GDM1 (cell line): ENCODE data around the gene DEPDC1.
"Not testable (repeated sequence)": the region's sequence is repeated elsewhere in the genome, so short reads cannot be mapped to it uniquely, and the experiment has no call there.

ENCODE experiments used
- DNase-seq: peaks from one replicate; lab custom pipeline; 2025; lab: John Stamatoyannopoulos, UW

DEPDC1 gene

GRCh38 chr1:68496680-68497357, at the start of gene DEPDC1:
Gene DEPDC1, minus strand, starts transcription at chr1:68497082. Its CDS starts 83 bp downstream, at chr1:68496999.
- peak; percentile 92 for DNase-seq

GRCh38 chr1:68544651-68545050, 47.8 kb upstream of the DEPDC1 start:
- DNase-seq: no peak

- no peak for DNase-seq
These were observed 45.7 kb upstream of the DEPDC1 start for GRCh38 chr1:68542586-68542985.

GRCh38 chr1:68538941-68539340, 42.1 kb upstream of the DEPDC1 start:
- no peak for DNase-seq

GRCh38 chr1:68528243-68528642, 31.4 kb upstream of the DEPDC1 start:
- DNase-seq: no peak

GRCh38 chr1:68525781-68526180, 28.9 kb upstream of the DEPDC1 start:
- no peak for DNase-seq

GRCh38 chr1:68521286-68521685, 24.4 kb upstream of the DEPDC1 start:
- no peak for DNase-seq

- DNase-seq: no peak
These were observed 19.2 kb upstream of the DEPDC1 start for GRCh38 chr1:68516066-68516465.

- DNase-seq: no peak
These were observed 14.4 kb upstream of the DEPDC1 start for GRCh38 chr1:68511254-68511653.

GRCh38 chr1:68506386-68506785, 9.5 kb upstream of the DEPDC1 start:
- DNase-seq: no peak

- no peak for DNase-seq
These were observed 6.2 kb upstream of the DEPDC1 start for GRCh38 chr1:68503085-68503484.

- DNase-seq: no peak
These were observed 446 bp upstream of the DEPDC1 start for GRCh38 chr1:68497358-68497698.

- DNase-seq: no peak
These were observed 758 bp downstream of the DEPDC1 start for GRCh38 chr1:68495968-68496679.

- DNase-seq: no peak
These were observed 1.4 kb downstream of the DEPDC1 start for GRCh38 chr1:68495532-68495931.

GRCh38 chr1:68493193-68493592, 3.7 kb downstream of the DEPDC1 start:
- DNase-seq: no peak

GRCh38 chr1:68492255-68492654, 4.6 kb downstream of the DEPDC1 start:
- not testable (repeated sequence) for DNase-seq

GRCh38 chr1:68490046-68490651, 6.7 kb downstream of the DEPDC1 start:
- DNase-seq: no peak

- no peak for DNase-seq
These were observed 11.4 kb downstream of the DEPDC1 start for GRCh38 chr1:68485431-68486022.

- DNase-seq: no peak
These were observed 12.3 kb downstream of the DEPDC1 start for GRCh38 chr1:68484618-68485017.

- DNase-seq: no peak
These were observed 15.8 kb downstream of the DEPDC1 start for GRCh38 chr1:68481041-68481440.

- no peak for DNase-seq
These were observed 17.4 kb downstream of the DEPDC1 start for GRCh38 chr1:68479501-68479900.

GRCh38 chr1:68478662-68479061, 18.2 kb downstream of the DEPDC1 start:
- DNase-seq: no peak

GRCh38 chr1:68476626-68477025, 20.3 kb downstream of the DEPDC1 start:
- DNase-seq: not testable (repeated sequence)
